Choroid plexus epithelial cell (primary cell): ENCODE results near the gene CCR7.

ENCODE experiments used
- DNase-seq: peaks from one replicate; pipeline ENCODE4 v3.0.0-alpha.2; 2010; ENCODE audit warnings: low read depth
- H3K4me3 ChIP-seq: 2 replicates; pipeline ENCODE4 v1.5.1; 2011; ENCODE audit warnings: low read depth, mild to moderate bottlenecking, control low read depth, low read length, moderate library complexity
- TF ChIP-seq, protein P1 (sequence below): conservative IDR thresholded peaks from 2 replicates; pipeline ENCODE4 v1.5.1; 2011; ENCODE audit warnings: low read depth, mild to moderate bottlenecking, control low read depth, inconsistent platforms, low read length, moderate library complexity

The CCR7 gene

GRCh38 chr17:40540448-40540847 is 24.8 kb downstream of the CCR7 start:
- DNase-seq, result no peak
- TF ChIP-seq, protein P1, sequence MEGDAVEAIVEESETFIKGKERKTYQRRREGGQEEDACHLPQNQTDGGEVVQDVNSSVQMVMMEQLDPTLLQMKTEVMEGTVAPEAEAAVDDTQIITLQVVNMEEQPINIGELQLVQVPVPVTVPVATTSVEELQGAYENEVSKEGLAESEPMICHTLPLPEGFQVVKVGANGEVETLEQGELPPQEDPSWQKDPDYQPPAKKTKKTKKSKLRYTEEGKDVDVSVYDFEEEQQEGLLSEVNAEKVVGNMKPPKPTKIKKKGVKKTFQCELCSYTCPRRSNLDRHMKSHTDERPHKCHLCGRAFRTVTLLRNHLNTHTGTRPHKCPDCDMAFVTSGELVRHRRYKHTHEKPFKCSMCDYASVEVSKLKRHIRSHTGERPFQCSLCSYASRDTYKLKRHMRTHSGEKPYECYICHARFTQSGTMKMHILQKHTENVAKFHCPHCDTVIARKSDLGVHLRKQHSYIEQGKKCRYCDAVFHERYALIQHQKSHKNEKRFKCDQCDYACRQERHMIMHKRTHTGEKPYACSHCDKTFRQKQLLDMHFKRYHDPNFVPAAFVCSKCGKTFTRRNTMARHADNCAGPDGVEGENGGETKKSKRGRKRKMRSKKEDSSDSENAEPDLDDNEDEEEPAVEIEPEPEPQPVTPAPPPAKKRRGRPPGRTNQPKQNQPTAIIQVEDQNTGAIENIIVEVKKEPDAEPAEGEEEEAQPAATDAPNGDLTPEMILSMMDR, result no peak
- no peak overlapping the region for H3K4me3 ChIP-seq

- no peak overlapping the region for H3K4me3 ChIP-seq
- DNase-seq, result no peak
- TF ChIP-seq, protein P1, result no peak
These were observed 25.4 kb downstream of the CCR7 start for GRCh38 chr17:40539711-40540411.

- TF ChIP-seq, protein P1, result no peak
- no peak overlapping the region for H3K4me3 ChIP-seq
- no peak for DNase-seq
These were observed 26.2 kb downstream of the CCR7 start for GRCh38 chr17:40538936-40539705.

GRCh38 chr17:40538019-40538935 is 27.0 kb downstream of the CCR7 start:
- no peak overlapping the region for H3K4me3 ChIP-seq
- no peak for DNase-seq
- TF ChIP-seq, protein P1, result no peak

DNA sequence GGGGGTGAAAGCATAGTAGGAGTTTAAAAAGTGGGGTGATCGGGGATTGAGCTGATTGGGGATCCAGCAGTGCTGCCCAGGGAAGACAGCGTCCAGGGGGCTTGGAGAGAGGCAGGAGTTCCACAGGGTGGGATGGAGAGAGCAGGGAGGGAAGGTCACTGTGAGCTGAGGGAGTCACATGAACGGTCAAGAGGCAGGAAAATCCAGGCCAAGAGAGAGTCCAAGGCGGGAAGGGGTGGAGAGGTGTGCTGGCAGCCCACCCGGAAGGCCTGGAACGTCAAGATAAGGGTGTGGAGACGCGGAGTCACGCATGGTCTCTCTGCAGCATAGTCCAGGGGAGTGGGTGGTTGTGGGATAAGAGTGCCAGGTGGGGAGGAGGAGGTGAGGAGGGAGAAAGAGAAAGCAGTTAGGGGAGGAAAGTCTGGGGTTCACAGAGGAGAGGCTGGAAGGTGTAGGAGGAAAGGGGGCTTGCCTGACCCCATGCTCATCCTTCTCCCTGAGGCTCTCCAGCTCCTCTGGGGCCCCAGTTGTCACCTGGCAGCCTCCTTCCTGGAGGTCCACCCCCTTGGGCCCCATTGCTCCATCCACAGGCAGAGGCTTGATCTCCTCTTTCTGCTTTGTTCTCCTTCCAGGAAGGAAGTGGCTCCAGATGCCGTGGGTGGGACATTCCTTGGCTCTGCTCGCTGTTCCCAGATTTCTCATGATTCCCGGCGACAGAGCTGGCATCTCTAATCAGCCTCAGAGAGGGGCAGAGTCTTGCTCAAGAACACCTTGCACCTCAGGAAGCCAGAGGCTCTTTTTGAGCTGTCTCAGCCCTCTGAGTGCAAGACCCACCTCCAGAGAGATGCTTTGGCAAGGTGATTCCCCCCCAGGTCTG is 28.7 kb downstream of the CCR7 start:
- TF ChIP-seq, protein P1, result no peak
- H3K4me3 ChIP-seq, result no peak overlapping the region
- DNase-seq, result peak; percentile 29

DNA sequence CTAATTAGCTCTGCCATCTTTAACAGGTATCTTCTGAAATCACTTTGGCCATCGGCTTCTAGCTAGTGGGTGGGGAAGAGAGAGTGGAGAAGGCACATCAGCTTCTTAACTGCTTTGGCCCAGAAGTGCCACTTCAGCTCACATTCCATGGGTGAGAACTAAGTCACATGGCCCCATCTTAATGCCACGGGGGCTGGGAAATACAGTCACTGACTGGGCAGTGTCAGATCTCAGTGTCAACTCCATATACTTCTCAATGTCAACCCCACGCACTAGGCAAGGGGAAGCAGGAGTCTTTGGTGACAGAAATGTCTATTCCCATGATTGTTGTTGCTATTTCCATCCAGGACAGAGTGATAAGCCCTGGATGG is 29.4 kb downstream of the CCR7 start:
- TF ChIP-seq, protein P1, result no peak
- H3K4me3 ChIP-seq, result no peak overlapping the region
- no peak for DNase-seq
